NT2/D1 (cell line): ENCODE data around the gene NKD1.

ENCODE experiments used
- SUZ12 ChIP-seq: IDR thresholded peaks from 2 replicates; pipeline ENCODE4 v1.6.1; 2011; ENCODE audit not compliant: insufficient read length, insufficient read depth; ENCODE audit errors: extremely low read depth
- ZNF274 ChIP-seq: IDR thresholded peaks from 2 replicates; pipeline ENCODE4 v1.6.1; 2011; ENCODE audit warnings: mild to moderate bottlenecking, low read depth, low read length

GRCh38 chr16:50634947-50635346, 86.8 kb downstream of the NKD1 start:
- TF ChIP-seq ZNF274 (no peak), SUZ12 (no peak)
